SK-N-SH treated with all-trans-retinoic acid at 6 μM for 48 hours (cell line): ENCODE measurements around the gene NTNG1.

Experiments used
- CREB5 ChIP-seq: fragments of 250-450 bp; sonication (Bioruptor Pico); IDR thresholded peaks from 2 replicates; pipeline ENCODE4 v1.5.1; 2020; ENCODE audit warnings: low read depth, mild to moderate bottlenecking, moderate library complexity
- ISL1 ChIP-seq: fragments of 250-450 bp; sonication (Bioruptor Pico); IDR thresholded peaks from 2 replicates; pipeline ENCODE4 v2.1.2; 2022; ENCODE audit warnings: mild to moderate bottlenecking, moderate library complexity
- PATZ1 ChIP-seq: fragments of 250-450 bp; sonication (Bioruptor Pico); IDR thresholded peaks from 2 replicates; pipeline ENCODE4 v1.8.0; 2020; ENCODE audit warnings: mild to moderate bottlenecking, moderate library complexity, borderline replicate concordance
- RARB ChIP-seq: fragments of 250-450 bp; sonication (Bioruptor Pico); IDR thresholded peaks from 2 replicates; pipeline ENCODE4 v1.8.0; 2021; ENCODE audit warnings: mild to moderate bottlenecking, moderate library complexity
- TCF4 ChIP-seq: fragments of 250-450 bp; sonication (Bioruptor Pico); IDR thresholded peaks from 2 replicates; pipeline ENCODE4 v1.8.0; 2021; ENCODE audit warnings: mild to moderate bottlenecking, moderate library complexity, borderline replicate concordance
- ZFP3 ChIP-seq: fragments of 250-450 bp; sonication (Bioruptor Pico); IDR thresholded peaks from 2 replicates; pipeline ENCODE4 v1.5.0; 2020; ENCODE audit warnings: mild to moderate bottlenecking, moderate library complexity
- ZNF565 ChIP-seq: fragments of 450-650 bp; formaldehyde crosslinking; conservative IDR thresholded peaks from 2 replicates; pipeline ENCODE4 v1.5.0; 2020; ENCODE audit warnings: low read depth, mild to moderate bottlenecking, moderate library complexity
- ZNF70 ChIP-seq: fragments of 450-650 bp; formaldehyde crosslinking; IDR thresholded peaks from 2 replicates; pipeline ENCODE4 v1.5.0; 2020; ENCODE audit warnings: mild to moderate bottlenecking, moderate library complexity
- TF ChIP-seq, protein P1 (sequence below): fragments of 250-450 bp; sonication (Bioruptor Pico); IDR thresholded peaks from 2 replicates; pipeline ENCODE4 v1.5.1; 2021; ENCODE audit warnings: mild to moderate bottlenecking, moderate library complexity
- TF ChIP-seq, protein P2 (sequence below): fragments of 250-450 bp; sonication (Bioruptor Pico); IDR thresholded peaks from 2 replicates; pipeline ENCODE4 v1.8.0; 2021; ENCODE audit warnings: low read depth, mild to moderate bottlenecking, moderate library complexity, borderline replicate concordance

- TF ChIP-seq PATZ1 (CRISPR knock-in tag) (no peak), TCF4 (CRISPR knock-in tag) (no peak), RARB (no peak), CREB5 (CRISPR knock-in tag) (no peak), ZNF565 (no peak), ZFP3 (CRISPR knock-in tag) (no peak), ISL1 (no peak), ZNF70 (no peak)
- TF ChIP-seq, protein P1, sequence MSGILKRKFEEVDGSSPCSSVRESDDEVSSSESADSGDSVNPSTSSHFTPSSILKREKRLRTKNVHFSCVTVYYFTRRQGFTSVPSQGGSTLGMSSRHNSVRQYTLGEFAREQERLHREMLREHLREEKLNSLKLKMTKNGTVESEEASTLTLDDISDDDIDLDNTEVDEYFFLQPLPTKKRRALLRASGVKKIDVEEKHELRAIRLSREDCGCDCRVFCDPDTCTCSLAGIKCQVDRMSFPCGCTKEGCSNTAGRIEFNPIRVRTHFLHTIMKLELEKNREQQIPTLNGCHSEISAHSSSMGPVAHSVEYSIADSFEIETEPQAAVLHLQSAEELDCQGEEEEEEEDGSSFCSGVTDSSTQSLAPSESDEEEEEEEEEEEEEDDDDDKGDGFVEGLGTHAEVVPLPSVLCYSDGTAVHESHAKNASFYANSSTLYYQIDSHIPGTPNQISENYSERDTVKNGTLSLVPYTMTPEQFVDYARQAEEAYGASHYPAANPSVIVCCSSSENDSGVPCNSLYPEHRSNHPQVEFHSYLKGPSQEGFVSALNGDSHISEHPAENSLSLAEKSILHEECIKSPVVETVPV (CRISPR knock-in tag), result no peak
- TF ChIP-seq, protein P2, sequence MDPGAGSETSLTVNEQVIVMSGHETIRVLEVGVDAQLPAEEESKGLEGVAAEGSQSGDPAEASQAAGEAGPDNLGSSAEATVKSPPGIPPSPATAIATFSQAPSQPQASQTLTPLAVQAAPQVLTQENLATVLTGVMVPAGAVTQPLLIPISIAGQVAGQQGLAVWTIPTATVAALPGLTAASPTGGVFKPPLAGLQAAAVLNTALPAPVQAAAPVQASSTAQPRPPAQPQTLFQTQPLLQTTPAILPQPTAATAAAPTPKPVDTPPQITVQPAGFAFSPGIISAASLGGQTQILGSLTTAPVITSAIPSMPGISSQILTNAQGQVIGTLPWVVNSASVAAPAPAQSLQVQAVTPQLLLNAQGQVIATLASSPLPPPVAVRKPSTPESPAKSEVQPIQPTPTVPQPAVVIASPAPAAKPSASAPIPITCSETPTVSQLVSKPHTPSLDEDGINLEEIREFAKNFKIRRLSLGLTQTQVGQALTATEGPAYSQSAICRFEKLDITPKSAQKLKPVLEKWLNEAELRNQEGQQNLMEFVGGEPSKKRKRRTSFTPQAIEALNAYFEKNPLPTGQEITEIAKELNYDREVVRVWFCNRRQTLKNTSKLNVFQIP (CRISPR knock-in tag), result no peak
Observed at GRCh38 chr1:107433068-107433467, 292.2 kb downstream of the NTNG1 start.
